WERI-Rb-1 (cell line): Measurements from ENCODE around the gene ZNF277.

Source experiments
- DNase-seq: peaks from one replicate; pipeline ENCODE4 v3.0.0-alpha.2; 2020
- H3K27ac ChIP-seq: fragments of 250-450 bp; sonication (Bioruptor Pico); 2 replicates; pipeline ENCODE4 v1.5.1; 2020; ENCODE audit warnings: mild to moderate bottlenecking, moderate library complexity
- H3K27me3 ChIP-seq: fragments of 250-450 bp; sonication (Bioruptor Pico); 2 replicates; pipeline ENCODE4 v1.5.1; 2021; ENCODE audit warnings: mild to moderate bottlenecking, low read depth, moderate library complexity; ENCODE audit not compliant: insufficient read depth, severe bottlenecking
- H3K36me3 ChIP-seq: fragments of 250-450 bp; sonication (Bioruptor Pico); 2 replicates; pipeline ENCODE4 v1.5.1; 2020; ENCODE audit warnings: mild to moderate bottlenecking, moderate library complexity
- H3K4me3 ChIP-seq: 2 replicates; pipeline ENCODE4 v1.5.1; 2011; ENCODE audit warnings: low read depth, mild to moderate bottlenecking, control low read depth, low read length
- H3K9me3 ChIP-seq: fragments of 250-450 bp; sonication (Bioruptor Pico); 2 replicates; pipeline ENCODE4 v1.5.1; 2021; ENCODE audit warnings: mild to moderate bottlenecking, moderate library complexity; ENCODE audit not compliant: severe bottlenecking
- CTCF ChIP-seq: IDR thresholded peaks from 2 replicates; pipeline ENCODE4 v1.5.1; 2011; ENCODE audit warnings: low read depth, mild to moderate bottlenecking, control low read depth, inconsistent platforms, low read length

Gene ZNF277

GRCh38 chr7:112161253-112162141 lies 45.0 kb upstream of the ZNF277 start:
- Histone ChIP-seq H3K27me3 (no peaks in the 10 kb centered on the region), H3K9me3 (no peaks in the 10 kb centered on the region), H3K27ac (no peak overlapping the region), H3K36me3 (no peaks in the 10 kb centered on the region), H3K4me3 (no peak overlapping the region)
- no peak for DNase-seq
- TF ChIP-seq CTCF = no peak

GRCh38 chr7:112162142-112162766 lies 44.2 kb upstream of the ZNF277 start:
- Histone ChIP-seq H3K9me3 (no peaks in the 10 kb centered on the region), H3K36me3 (no peaks in the 10 kb centered on the region), H3K27me3 (no peaks in the 10 kb centered on the region), H3K4me3 (no peak overlapping the region), H3K27ac (no peak overlapping the region)
- no peak for DNase-seq
- TF ChIP-seq CTCF = no peak

- TF ChIP-seq CTCF = no peak
- Histone ChIP-seq H3K4me3 (no peak overlapping the region), H3K9me3 (no peaks in the 10 kb centered on the region), H3K27me3 (no peaks in the 10 kb centered on the region), H3K27ac (no peak overlapping the region), H3K36me3 (no peaks in the 10 kb centered on the region)
- no peak for DNase-seq
Observed at GRCh38 chr7:112162784-112163506, 43.5 kb upstream of the ZNF277 start.

- Histone ChIP-seq H3K27me3 (no peaks in the 10 kb centered on the region), H3K27ac (no peak overlapping the region), H3K4me3 (no peak overlapping the region), H3K36me3 (no peaks in the 10 kb centered on the region), H3K9me3 (no peaks in the 10 kb centered on the region)
- no peak for TF ChIP-seq CTCF
- DNase-seq = no peak
Observed at GRCh38 chr7:112167147-112167546, 39.3 kb upstream of the ZNF277 start.

GRCh38 chr7:112168915-112169314 lies 37.6 kb upstream of the ZNF277 start:
- H3K27ac ChIP-seq = no peak overlapping the region
- H3K9me3 ChIP-seq = no peaks in the 10 kb centered on the region
- no peak for DNase-seq
- H3K27me3 ChIP-seq = no peaks in the 10 kb centered on the region
- TF ChIP-seq CTCF = no peak
- no peak overlapping the region for H3K4me3 ChIP-seq
- no peaks in the 10 kb centered on the region for H3K36me3 ChIP-seq
